ENCODE results near the gene ZNF524.

- TF ChIP-seq, protein P1, sequence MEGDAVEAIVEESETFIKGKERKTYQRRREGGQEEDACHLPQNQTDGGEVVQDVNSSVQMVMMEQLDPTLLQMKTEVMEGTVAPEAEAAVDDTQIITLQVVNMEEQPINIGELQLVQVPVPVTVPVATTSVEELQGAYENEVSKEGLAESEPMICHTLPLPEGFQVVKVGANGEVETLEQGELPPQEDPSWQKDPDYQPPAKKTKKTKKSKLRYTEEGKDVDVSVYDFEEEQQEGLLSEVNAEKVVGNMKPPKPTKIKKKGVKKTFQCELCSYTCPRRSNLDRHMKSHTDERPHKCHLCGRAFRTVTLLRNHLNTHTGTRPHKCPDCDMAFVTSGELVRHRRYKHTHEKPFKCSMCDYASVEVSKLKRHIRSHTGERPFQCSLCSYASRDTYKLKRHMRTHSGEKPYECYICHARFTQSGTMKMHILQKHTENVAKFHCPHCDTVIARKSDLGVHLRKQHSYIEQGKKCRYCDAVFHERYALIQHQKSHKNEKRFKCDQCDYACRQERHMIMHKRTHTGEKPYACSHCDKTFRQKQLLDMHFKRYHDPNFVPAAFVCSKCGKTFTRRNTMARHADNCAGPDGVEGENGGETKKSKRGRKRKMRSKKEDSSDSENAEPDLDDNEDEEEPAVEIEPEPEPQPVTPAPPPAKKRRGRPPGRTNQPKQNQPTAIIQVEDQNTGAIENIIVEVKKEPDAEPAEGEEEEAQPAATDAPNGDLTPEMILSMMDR (IDR thresholded peaks at IDR 0.05; ENCODE audit: poor library complexity), result no peak
- TF ChIP-seq EZH2 (IDR thresholded peaks at IDR 0.05; ENCODE audit: borderline replicate concordance), result no peak
- TF ChIP-seq EZH2phosphoT487 (IDR thresholded peaks at IDR 0.05; ENCODE audit: low read depth, severe bottlenecking, unreplicated experiment), result no peak
Measured at GRCh38 chr19:55598034-55598433, 2.1 kb upstream of the ZNF524 start.
